PFSK-1 (cell line): Measurements from ENCODE around the gene LRCH4.

ENCODE experiments used
- FOXP2 ChIP-seq: optimal IDR thresholded peaks from 2 replicates; pipeline ENCODE3; 2011; ENCODE audit warnings: borderline replicate concordance, control low read depth, inconsistent platforms; ENCODE audit not compliant: insufficient read depth; ENCODE audit errors: extremely low read length, extremely low read depth
- POLR2AphosphoS5 ChIP-seq: IDR thresholded peaks from 2 replicates; pipeline ENCODE4 v1.6.1; 2012; ENCODE audit warnings: low read depth, mild to moderate bottlenecking, control low read depth, low read length, moderate library complexity
- REST ChIP-seq, 2 experiments: IDR thresholded peaks; 2 replicates each; pipeline versions ENCODE4 v1.6.1 to v1.8.0; 2011 to 2012; ENCODE audit warnings: low read depth in 2 of 2, low read length in 2 of 2, control low read depth in 1 of 2, inconsistent platforms in 1 of 2, mild to moderate bottlenecking in 1 of 2, moderate library complexity in 1 of 2; ENCODE audit not compliant: insufficient read depth in 1 of 2
- SIN3A ChIP-seq: IDR thresholded peaks from 2 replicates; pipeline ENCODE4 v1.6.1; 2012; ENCODE audit warnings: mild to moderate bottlenecking, low read length, moderate library complexity, borderline replicate concordance; ENCODE audit not compliant: insufficient read depth
- TAF1 ChIP-seq: IDR thresholded peaks from 2 replicates; pipeline ENCODE4 v1.6.1; 2012; ENCODE audit warnings: low read length, control low read depth, borderline replicate concordance; ENCODE audit not compliant: insufficient read depth

LRCH4 gene

DNA sequence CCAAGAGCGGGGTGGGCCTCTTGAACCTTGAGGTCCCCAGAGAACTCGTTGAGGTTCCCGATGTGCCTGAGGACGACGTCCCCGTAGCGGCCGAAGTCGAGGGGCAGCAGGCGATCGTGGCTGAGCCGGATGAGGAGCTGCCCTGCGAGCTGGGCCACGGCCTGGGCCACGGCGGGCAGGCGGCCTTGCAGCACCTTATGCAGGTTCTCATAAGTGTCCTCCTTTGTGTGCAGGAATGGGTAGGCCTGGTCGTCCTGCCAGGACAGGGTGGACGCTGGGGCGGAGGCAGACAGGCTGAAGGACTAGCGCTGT lies 41.3 kb upstream of the LRCH4 start:
- TF ChIP-seq REST (IDR thresholded peaks at IDR 0.05; ENCODE audit: insufficient read depth in 1 of 2, low read depth in 2 of 2, low read length in 2 of 2) (no peak), FOXP2 (no peak), POLR2AphosphoS5 (no peak), TAF1 (no peak), SIN3A (no peak)

DNA sequence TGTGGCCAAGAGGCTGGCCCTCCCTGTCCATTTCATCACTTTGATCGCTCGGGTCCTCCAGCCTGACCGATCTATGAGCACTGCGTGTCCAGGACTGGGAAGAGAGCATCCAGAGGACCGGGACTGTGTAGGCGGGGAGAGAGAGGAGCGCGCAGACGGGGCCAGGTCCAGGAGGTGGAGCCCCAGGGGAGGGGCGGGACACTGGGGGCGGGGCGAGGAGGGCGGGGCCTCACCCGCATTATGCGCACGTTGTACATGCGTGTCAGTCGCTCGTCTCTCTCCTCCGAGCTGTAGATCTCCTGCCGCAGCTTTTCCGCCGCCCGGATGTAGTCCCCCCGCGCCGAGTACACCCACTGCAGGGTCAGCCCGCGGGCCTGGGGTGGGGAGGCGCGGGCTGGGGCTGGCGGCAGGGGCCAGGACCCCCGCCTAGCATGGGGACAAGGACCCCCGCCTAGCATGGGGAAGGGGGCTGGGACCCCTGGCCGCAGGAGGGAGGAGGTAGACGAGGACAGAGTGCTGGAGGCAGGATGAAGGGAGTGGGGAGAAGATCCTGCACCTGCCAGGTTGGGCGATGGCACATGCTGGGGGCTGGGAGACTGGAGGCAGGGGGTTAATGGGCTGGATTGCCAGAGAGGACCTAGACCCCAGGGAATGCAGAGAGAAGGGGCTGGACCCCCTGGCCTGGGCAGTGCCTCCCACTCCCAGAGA lies 40.8 kb upstream of the LRCH4 start:
- TF ChIP-seq POLR2AphosphoS5 (peak; percentile 79), TAF1 (peak; percentile 95), SIN3A (no peak), REST (IDR thresholded peaks at IDR 0.05; ENCODE audit: insufficient read depth in 1 of 2, low read depth in 2 of 2, low read length in 2 of 2) (0 out of 4 replicates have a peak, but pooled peaks of 1 of the 2 experiments have one; percentile 48), FOXP2 (peak; percentile 59)

DNA sequence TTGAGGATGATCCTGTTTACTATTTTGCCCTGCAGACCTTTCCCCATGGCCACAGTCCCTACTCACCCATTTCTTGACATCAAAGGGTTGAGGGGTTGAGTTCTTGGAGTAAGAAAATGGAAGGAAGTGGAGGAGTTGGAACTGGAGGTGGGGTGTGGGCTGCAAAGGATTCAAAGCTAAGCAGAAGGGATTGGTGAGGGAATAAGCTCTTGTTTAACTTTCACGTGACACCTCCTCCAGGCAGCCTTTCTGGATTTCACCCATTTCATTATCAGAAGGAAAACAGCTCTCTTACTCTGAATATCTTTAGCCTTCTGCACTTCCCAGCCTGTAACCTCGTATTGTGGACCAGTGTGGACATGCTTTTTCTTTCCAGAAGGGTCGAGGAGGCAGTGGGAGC lies 40.1 kb upstream of the LRCH4 start:
- TF ChIP-seq REST (IDR thresholded peaks at IDR 0.05; ENCODE audit: insufficient read depth in 1 of 2, low read depth in 2 of 2, low read length in 2 of 2) (no peak), TAF1 (no peak), POLR2AphosphoS5 (no peak), FOXP2 (no peak), SIN3A (no peak)

DNA sequence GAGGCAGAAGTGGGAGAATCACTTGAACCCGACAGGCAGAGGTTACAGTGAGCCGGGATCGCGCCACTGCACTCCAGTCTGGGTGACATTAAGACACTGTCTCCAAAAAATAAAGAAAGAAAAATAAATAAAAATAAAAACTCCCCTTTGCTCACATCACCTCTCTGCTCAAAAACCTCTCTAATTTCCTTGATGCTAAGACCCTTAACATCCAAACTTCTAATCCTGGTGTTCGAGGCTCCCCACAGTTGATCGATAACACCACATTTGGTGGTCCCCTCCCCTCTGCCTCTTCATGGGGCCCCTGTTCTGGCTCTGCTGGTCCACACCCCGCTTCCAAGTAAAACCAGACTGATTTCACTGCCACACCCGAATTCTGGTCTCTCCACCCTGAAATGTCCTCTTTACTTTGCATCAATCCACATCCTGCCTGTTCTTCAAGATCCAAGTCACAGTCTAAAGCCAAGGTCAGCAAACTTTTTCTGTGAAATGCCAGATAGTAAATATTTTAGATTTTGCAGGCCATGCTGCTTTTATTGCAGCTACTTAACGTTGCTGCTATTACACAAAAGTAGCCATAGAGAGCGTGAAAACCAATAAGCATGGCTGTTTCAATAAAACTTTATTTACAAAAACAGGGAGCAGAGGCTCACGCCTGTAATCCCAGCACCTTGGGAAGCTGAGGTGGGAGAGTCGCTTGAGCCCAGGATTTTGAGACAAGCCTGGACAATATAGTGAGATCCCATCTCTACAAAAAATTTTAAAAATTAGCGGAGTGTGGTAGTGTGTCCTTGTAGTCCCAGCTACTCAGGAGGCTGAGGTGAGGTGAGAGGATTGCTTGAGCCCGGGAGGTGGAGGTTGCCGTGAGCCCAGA lies 38.3 kb upstream of the LRCH4 start:
- TF ChIP-seq TAF1 (no peak), SIN3A (no peak), FOXP2 (no peak), REST (IDR thresholded peaks at IDR 0.05; ENCODE audit: insufficient read depth in 1 of 2, low read depth in 2 of 2, low read length in 2 of 2) (no peak), POLR2AphosphoS5 (no peak)
